Measurements from ENCODE around the gene MAPRE3.

DNA sequence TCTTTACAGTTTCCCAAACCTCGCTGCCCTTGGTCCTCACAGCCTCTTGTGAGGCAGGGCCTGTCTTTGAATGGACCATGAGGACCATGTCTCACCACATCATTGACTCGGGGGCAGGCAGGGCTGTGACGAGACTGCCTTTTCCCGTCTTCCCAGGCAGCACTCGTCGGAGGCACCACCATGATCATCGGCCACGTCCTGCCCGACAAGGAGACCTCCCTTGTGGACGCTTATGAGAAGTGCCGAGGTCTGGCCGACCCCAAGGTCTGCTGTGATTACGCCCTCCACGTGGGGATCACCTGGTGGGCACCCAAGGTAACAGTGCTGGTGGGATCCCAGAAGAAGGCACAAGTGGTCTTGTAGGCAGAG lies 45.7 kb upstream of the MAPRE3 start:
- TF ChIP-seq POLR2A (conservative IDR thresholded peaks at IDR 0.05), result no peak
- no peak for TF ChIP-seq POLR2H (tag; IDR thresholded peaks at IDR 0.05; ENCODE audit: low read depth)
- TF ChIP-seq, protein P1, sequence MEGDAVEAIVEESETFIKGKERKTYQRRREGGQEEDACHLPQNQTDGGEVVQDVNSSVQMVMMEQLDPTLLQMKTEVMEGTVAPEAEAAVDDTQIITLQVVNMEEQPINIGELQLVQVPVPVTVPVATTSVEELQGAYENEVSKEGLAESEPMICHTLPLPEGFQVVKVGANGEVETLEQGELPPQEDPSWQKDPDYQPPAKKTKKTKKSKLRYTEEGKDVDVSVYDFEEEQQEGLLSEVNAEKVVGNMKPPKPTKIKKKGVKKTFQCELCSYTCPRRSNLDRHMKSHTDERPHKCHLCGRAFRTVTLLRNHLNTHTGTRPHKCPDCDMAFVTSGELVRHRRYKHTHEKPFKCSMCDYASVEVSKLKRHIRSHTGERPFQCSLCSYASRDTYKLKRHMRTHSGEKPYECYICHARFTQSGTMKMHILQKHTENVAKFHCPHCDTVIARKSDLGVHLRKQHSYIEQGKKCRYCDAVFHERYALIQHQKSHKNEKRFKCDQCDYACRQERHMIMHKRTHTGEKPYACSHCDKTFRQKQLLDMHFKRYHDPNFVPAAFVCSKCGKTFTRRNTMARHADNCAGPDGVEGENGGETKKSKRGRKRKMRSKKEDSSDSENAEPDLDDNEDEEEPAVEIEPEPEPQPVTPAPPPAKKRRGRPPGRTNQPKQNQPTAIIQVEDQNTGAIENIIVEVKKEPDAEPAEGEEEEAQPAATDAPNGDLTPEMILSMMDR (IDR thresholded peaks at IDR 0.05 in 2 of 3, conservative IDR thresholded peaks at IDR 0.05 in 1 of 3; ENCODE audit: insufficient read depth in 2 of 3, low read depth in 1 of 3, low read length in 3 of 3), result no peak

All from K562 (cell line).